A673 (cell line): ENCODE results near the gene CMC4. TPM values are rescaled to one million over a fixed set of nuclear protein-coding genes. Genes with fewer than 3 reads are reported as not detected.

ENCODE experiments used
- BruUV-seq: library from RNA; stranded (reverse); fragments of 400-500 nt; replicated peaks from 2 replicates; lab custom pipeline; 2021; lab: Mats Ljungman, UMichigan
- CTCF ChIA-PET: fragments of 300-600 bp; sonication (Branson Sonifier 250); formaldehyde crosslinking; loops from one replicate; lab custom pipeline; 2022; ENCODE audit warnings: antibody characterized with exemption; lab: Charles Lee
- POLR2A ChIA-PET: fragments of 300-600 bp; sonication (Branson Sonifier 250); formaldehyde crosslinking; loops from one replicate; lab custom pipeline; 2022; ENCODE audit warnings: antibody characterized with exemption; ENCODE audit not compliant: low non-redundant PET; lab: Charles Lee
- DNase-seq: peaks from one replicate; pipeline ENCODE4 v3.0.0-alpha.2; 2015; ENCODE audit warnings: low spot score
- H3K27ac ChIP-seq: fragments of 200-600 bp; sonication (generic); 2 replicates; pipeline ENCODE4 v1.5.1; 2016; ENCODE audit warnings: mixed run types, low read depth, mild to moderate bottlenecking, mixed read lengths, antibody characterized with exemption, low read length; ENCODE audit not compliant: poor library complexity, severe bottlenecking
- H3K27me3 ChIP-seq: fragments of 200-600 bp; sonication (generic); replicated peaks from 2 replicates; pipeline ENCODE4 v1.6.1; 2017; ENCODE audit warnings: mixed run types, low read depth, mild to moderate bottlenecking, mixed read lengths, antibody characterized with exemption, low read length; ENCODE audit not compliant: insufficient read depth, poor library complexity
- H3K36me3 ChIP-seq: fragments of 200-600 bp; sonication (generic); 2 replicates; pipeline ENCODE4 v1.6.1; 2016; ENCODE audit warnings: mixed run types, mild to moderate bottlenecking, mixed read lengths, antibody characterized with exemption, low read length; ENCODE audit not compliant: insufficient read depth, poor library complexity, severe bottlenecking
- H3K4me1 ChIP-seq: fragments of 200-600 bp; sonication (generic); 2 replicates; pipeline ENCODE4 v1.6.1; 2017; ENCODE audit warnings: mixed run types, mild to moderate bottlenecking, mixed read lengths, antibody characterized with exemption, low read length; ENCODE audit not compliant: insufficient read depth, poor library complexity, severe bottlenecking
- H3K4me3 ChIP-seq: fragments of 200-600 bp; sonication (generic); 2 replicates; pipeline ENCODE4 v1.5.1; 2016; ENCODE audit warnings: low read depth, mixed run types, mild to moderate bottlenecking, mixed read lengths, low read length; ENCODE audit not compliant: poor library complexity, severe bottlenecking
- H3K9me3 ChIP-seq: fragments of 200-600 bp; sonication (generic); 2 replicates; pipeline ENCODE4 v1.6.1; 2016; ENCODE audit warnings: mixed run types, low read depth, mild to moderate bottlenecking, mixed read lengths, antibody characterized with exemption, low read length; ENCODE audit not compliant: poor library complexity, severe bottlenecking
- CTCF ChIP-seq: fragments of 300-800, 200-600 bp; sonication (generic); conservative IDR thresholded peaks from 2 replicates; pipeline ENCODE4 v1.5.1; 2017; ENCODE audit warnings: low read depth, mild to moderate bottlenecking, antibody characterized with exemption, low read length, moderate library complexity, mixed read lengths
- EZH2 ChIP-seq: fragments of 200-600 bp; sonication (generic); IDR thresholded peaks from 2 replicates; pipeline ENCODE4 v1.6.1; 2017; ENCODE audit warnings: borderline replicate concordance, low read depth, mild to moderate bottlenecking, mixed read lengths, antibody characterized with exemption, low read length; ENCODE audit not compliant: poor library complexity, severe bottlenecking
- intact Hi-C: fragments of 100-400 bp; cut with micrococcal nuclease; formaldehyde crosslinking; loops from one replicate; pipeline ENCODE4 v1.10.0; 2022; ENCODE audit not compliant: unreplicated experiment
- total RNA-seq: library from RNA; stranded (reverse); gene quantifications from 2 replicates; pipeline ENCODE4 v1.2.3, GENCODE V29; 2021

The CMC4 gene
- total RNA-seq, 1 experiment from 2014 or later, result 5.9 TPM

GRCh38 chrX:155056877-155057792, 13.8 kb downstream of the CMC4 start:
- DNase-seq, result peak; percentile 69
- no peak overlapping the region for H3K27ac ChIP-seq
- intact Hi-C loops, result loop anchor here (1.0 to 10.0 kb wide), 2 partner anchors 76 to 142 kb away; no protein-coding TSS in a partner anchor
- ChIA-PET POLR2A (no interaction called here), CTCF (no interaction called here)
- H3K4me3 ChIP-seq, result no peak overlapping the region
- no peaks in the 10 kb centered on the region for H3K9me3 ChIP-seq
- no peaks in the 10 kb centered on the region for H3K36me3 ChIP-seq
- BruUV-seq, result no TSS peak
- no peaks in the 10 kb centered on the region for H3K4me1 ChIP-seq
- no peaks in the 10 kb centered on the region for H3K27me3 ChIP-seq
- TF ChIP-seq CTCF (peak; percentile 84), EZH2 (no peak)

- POLR2A ChIA-PET, result no interaction called here
- intact Hi-C loops, result loop anchor here (10.0 kb wide), 1 partner anchor 142 kb away; no protein-coding TSS in a partner anchor
- H3K4me1 ChIP-seq, result no peaks in the 10 kb centered on the region
- no peak overlapping the region for H3K4me3 ChIP-seq
- BruUV-seq, result no TSS peak
- DNase-seq, result no peak
- H3K9me3 ChIP-seq, result no peaks in the 10 kb centered on the region
- CTCF ChIA-PET, result no interaction called here
- TF ChIP-seq EZH2 (no peak), CTCF (no peak)
- H3K27me3 ChIP-seq, result no peaks in the 10 kb centered on the region
- H3K36me3 ChIP-seq, result no peaks in the 10 kb centered on the region
- H3K27ac ChIP-seq, result no peak overlapping the region
Measured at GRCh38 chrX:155056471-155056870, 14.5 kb downstream of the CMC4 start.

GRCh38 chrX:155055494-155055893, 15.4 kb downstream of the CMC4 start:
- no peak for DNase-seq
- no peak for TF ChIP-seq EZH2
- TF ChIP-seq CTCF, result no peak
- Histone ChIP-seq H3K36me3 (no peaks in the 10 kb centered on the region), H3K4me3 (no peak overlapping the region), H3K27me3 (no peaks in the 10 kb centered on the region), H3K9me3 (no peaks in the 10 kb centered on the region), H3K4me1 (no peaks in the 10 kb centered on the region), H3K27ac (no peak overlapping the region)
- CTCF ChIA-PET, result interaction anchor here (1.3 kb wide), 1 partner anchor 138 kb away, joined by 6 read pairs; no protein-coding TSS in a partner anchor
- intact Hi-C loops, result loop anchor here (10.0 kb wide), 1 partner anchor 141 kb away; no protein-coding TSS in a partner anchor
- POLR2A ChIA-PET, result no interaction called here
- BruUV-seq, result no TSS peak
